Neural progenitor cell (in vitro differentiated cells): ENCODE results near the gene NMBR. TPM values are rescaled to one million over a fixed set of nuclear protein-coding genes. Genes with fewer than 3 reads are reported as not detected.

Experiments used
- DNase-seq: peaks from one replicate; pipeline ENCODE4 v3.0.0-alpha.2; 2016; ENCODE audit warnings: low spot score
- H2AFZ ChIP-seq: fragments of 200-600 bp; sonication (generic); replicated peaks from 2 replicates; pipeline ENCODE4 v1.6.1; 2016; ENCODE audit warnings: antibody characterized with exemption
- H3F3A ChIP-seq: fragments of 200-600 bp; sonication (generic); 2 replicates; pipeline ENCODE4 v1.6.1; 2016; ENCODE audit warnings: antibody characterized with exemption, low read depth
- H3K27ac ChIP-seq: fragments of 200-600 bp; sonication (generic); 2 replicates; pipeline ENCODE4 v1.5.1; 2016; ENCODE audit warnings: mild to moderate bottlenecking
- H3K27me3 ChIP-seq: fragments of 200-600 bp; sonication (generic); 2 replicates; pipeline ENCODE4 v1.6.1; 2016; ENCODE audit warnings: mild to moderate bottlenecking, moderate library complexity
- H3K36me3 ChIP-seq: fragments of 200-600 bp; sonication (generic); 2 replicates; pipeline ENCODE4 v1.5.1; 2016
- H3K4me1 ChIP-seq: fragments of 200-600 bp; sonication (generic); 2 replicates; pipeline ENCODE4 v1.6.1; 2016; ENCODE audit warnings: mixed run types
- H3K4me2 ChIP-seq: fragments of 200-600 bp; sonication (generic); 2 replicates; pipeline ENCODE4 v1.6.1; 2016
- H3K4me3 ChIP-seq: fragments of 200-600 bp; sonication (generic); 2 replicates; pipeline ENCODE4 v1.5.1; 2016
- H3K79me2 ChIP-seq: fragments of 200-600 bp; sonication (generic); 2 replicates; pipeline ENCODE4 v1.6.1; 2016; ENCODE audit warnings: low read depth
- H3K9ac ChIP-seq: fragments of 200-600 bp; sonication (generic); 2 replicates; pipeline ENCODE4 v1.6.1; 2016
- H3K9me3 ChIP-seq: fragments of 200-600 bp; sonication (generic); 2 replicates; pipeline ENCODE4 v1.5.1; 2016; ENCODE audit warnings: low read depth
- H4K20me1 ChIP-seq: fragments of 200-600 bp; sonication (generic); 2 replicates; pipeline ENCODE4 v1.6.1; 2016; ENCODE audit warnings: low read depth
- H3K27ac Mint-ChIP-seq: 3 replicates; pipeline ENCODE4 v1.8.0; 2021; ENCODE audit warnings: mixed read lengths
- H3K27me3 Mint-ChIP-seq: 2 replicates; pipeline ENCODE4 v1.8.0; 2022; ENCODE audit warnings: low read depth, mild to moderate bottlenecking, inconsistent platforms, moderate library complexity, mixed read lengths; ENCODE audit not compliant: insufficient read depth
- H3K36me3 Mint-ChIP-seq: 3 replicates; pipeline ENCODE4 v1.8.0; 2021; ENCODE audit warnings: mixed read lengths
- H3K4me1 Mint-ChIP-seq: 3 replicates; pipeline ENCODE4 v1.8.0; 2021; ENCODE audit warnings: mixed read lengths
- H3K4me3 Mint-ChIP-seq: 3 replicates; pipeline ENCODE4 v1.8.0; 2021; ENCODE audit warnings: mild to moderate bottlenecking, moderate library complexity, mixed read lengths
- H3K9me3 Mint-ChIP-seq: 3 replicates; pipeline ENCODE4 v1.8.0; 2020; ENCODE audit warnings: mixed read lengths
- EZH2 ChIP-seq: fragments of 200-600 bp; sonication (generic); IDR thresholded peaks from 2 replicates; pipeline ENCODE4 v1.6.1; 2017; ENCODE audit warnings: antibody characterized with exemption, mild to moderate bottlenecking, moderate library complexity
- EZH2phosphoT487 ChIP-seq: fragments of 200-600 bp; sonication (generic); IDR thresholded peaks from 2 replicates; pipeline ENCODE4 v1.6.1; 2017; ENCODE audit warnings: antibody characterized with exemption
- total RNA-seq: library from RNA; depleted of rRNA; stranded (reverse); fragments of >200 nt; gene quantifications from 2 replicates; pipeline ENCODE4 v1.2.3, GENCODE V29; 2015; ENCODE audit warnings: low replicate concordance
- TF ChIP-seq, protein P1 (sequence below): fragments of 200-600 bp; sonication (generic); IDR thresholded peaks from 2 replicates; pipeline ENCODE4 v1.5.1; 2017; ENCODE audit warnings: antibody characterized with exemption, mild to moderate bottlenecking

The NMBR gene
- total RNA-seq, 1 donor from 2014 or later, result not detected

DNA sequence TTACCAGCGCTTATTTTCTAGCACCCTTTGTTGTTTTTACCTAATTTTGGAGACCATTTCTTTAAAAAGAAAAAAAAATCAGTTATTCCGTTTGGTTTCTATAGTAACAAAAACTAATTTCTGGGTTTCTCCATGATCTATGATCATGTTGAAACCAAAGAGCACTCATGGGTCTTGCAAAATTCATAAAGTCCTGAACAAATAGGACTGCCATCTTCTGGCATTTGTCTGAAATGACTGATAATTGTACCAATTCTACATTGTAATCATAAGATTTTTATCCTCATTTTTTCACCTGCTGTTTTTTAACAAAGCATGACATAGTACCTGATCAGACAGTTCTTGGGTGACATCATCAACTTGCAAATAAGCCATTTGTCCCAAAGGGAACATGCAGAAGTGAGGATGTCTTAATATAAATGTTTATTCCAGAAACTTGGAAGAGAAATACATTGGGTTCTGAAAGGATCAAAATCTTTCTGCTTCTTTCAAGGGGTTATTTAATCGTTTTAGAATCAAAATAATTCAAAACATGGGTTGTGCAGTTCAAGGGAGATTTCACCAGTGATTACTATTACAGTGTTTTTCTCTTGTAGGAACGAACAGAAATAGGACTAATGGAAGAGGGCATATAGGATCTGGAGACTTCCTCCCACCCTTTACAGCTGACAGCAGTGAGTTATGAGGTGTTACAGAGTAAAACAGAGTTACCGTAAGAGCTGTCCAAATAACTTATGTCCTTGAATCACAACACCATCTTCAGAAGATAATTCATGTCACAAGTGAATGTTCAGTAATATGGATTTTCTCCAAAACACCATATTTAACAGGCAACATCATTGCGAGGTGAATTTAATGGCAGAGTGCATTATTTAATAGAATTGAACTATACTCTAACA, 101.3 kb downstream of the NMBR start:
- H3K9ac ChIP-seq, result no peak overlapping the region
- Mint-ChIP-seq H3K4me1 (no peaks in the 10 kb centered on the region), H3K36me3 (no peaks in the 10 kb centered on the region), H3K27me3 (peaks cover 4% of the 10 kb centered on the region), H3K27ac (no peak overlapping the region), H3K4me3 (no peak overlapping the region), H3K9me3 (peaks cover 3% of the 10 kb centered on the region)
- H2AFZ ChIP-seq, result peak overlapping the region; percentile 15
- TF ChIP-seq, protein P1, sequence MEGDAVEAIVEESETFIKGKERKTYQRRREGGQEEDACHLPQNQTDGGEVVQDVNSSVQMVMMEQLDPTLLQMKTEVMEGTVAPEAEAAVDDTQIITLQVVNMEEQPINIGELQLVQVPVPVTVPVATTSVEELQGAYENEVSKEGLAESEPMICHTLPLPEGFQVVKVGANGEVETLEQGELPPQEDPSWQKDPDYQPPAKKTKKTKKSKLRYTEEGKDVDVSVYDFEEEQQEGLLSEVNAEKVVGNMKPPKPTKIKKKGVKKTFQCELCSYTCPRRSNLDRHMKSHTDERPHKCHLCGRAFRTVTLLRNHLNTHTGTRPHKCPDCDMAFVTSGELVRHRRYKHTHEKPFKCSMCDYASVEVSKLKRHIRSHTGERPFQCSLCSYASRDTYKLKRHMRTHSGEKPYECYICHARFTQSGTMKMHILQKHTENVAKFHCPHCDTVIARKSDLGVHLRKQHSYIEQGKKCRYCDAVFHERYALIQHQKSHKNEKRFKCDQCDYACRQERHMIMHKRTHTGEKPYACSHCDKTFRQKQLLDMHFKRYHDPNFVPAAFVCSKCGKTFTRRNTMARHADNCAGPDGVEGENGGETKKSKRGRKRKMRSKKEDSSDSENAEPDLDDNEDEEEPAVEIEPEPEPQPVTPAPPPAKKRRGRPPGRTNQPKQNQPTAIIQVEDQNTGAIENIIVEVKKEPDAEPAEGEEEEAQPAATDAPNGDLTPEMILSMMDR, result peak; percentile 4
- no peak for TF ChIP-seq EZH2
- H3K27me3 ChIP-seq, result no peaks in the 10 kb centered on the region
- no peaks in the 10 kb centered on the region for H3K36me3 ChIP-seq
- H3K27ac ChIP-seq, result no peak overlapping the region
- H3K4me1 ChIP-seq, result no peaks in the 10 kb centered on the region
- no peak overlapping the region for H3K4me2 ChIP-seq
- no peaks in the 10 kb centered on the region for H3K79me2 ChIP-seq
- no peaks in the 10 kb centered on the region for H3K9me3 ChIP-seq
- DNase-seq, result no peak
- no peaks in the 10 kb centered on the region for H4K20me1 ChIP-seq
- no peak overlapping the region for H3K4me3 ChIP-seq
- H3F3A ChIP-seq, result no peaks in the 10 kb centered on the region

DNA sequence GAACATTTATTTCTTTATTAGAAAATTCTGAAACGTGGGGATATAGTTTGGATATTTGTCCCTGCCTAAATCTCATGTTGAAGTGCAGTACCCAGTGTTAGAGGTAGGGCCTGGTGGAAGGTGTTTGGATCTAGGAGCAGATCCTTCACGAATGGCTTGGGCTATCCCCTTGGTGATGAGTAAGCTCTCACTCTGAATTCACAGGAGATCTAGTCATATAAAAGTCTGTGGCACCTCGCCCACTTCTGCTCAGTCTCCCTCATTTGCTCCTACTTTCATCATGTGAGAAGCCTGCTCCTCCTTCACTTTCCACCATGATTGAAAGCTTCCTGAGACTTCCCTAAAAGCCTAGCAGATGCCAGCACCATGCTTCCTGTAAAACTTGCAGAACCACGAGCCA, 111.0 kb downstream of the NMBR start:
- no peak overlapping the region for H3K4me3 Mint-ChIP-seq
- no peaks in the 10 kb centered on the region for H3K9me3 ChIP-seq
- no peaks in the 10 kb centered on the region for H3K36me3 ChIP-seq
- H3K79me2 ChIP-seq, result no peaks in the 10 kb centered on the region
- no peaks in the 10 kb centered on the region for H3K27me3 ChIP-seq
- H2AFZ ChIP-seq, result no peak overlapping the region
- H3K9ac ChIP-seq, result no peak overlapping the region
- no peaks in the 10 kb centered on the region for H3K36me3 Mint-ChIP-seq
- no peaks in the 10 kb centered on the region for H3K4me1 Mint-ChIP-seq
- no peak for DNase-seq
- TF ChIP-seq EZH2phosphoT487, result no peak
- TF ChIP-seq, protein P1, result no peak
- no peak for TF ChIP-seq EZH2
- H3K4me1 ChIP-seq, result peaks cover 1% of the 10 kb centered on the region
- H3K4me3 ChIP-seq, result no peak overlapping the region
- no peak overlapping the region for H3K27ac Mint-ChIP-seq
- no peak overlapping the region for H3K4me2 ChIP-seq
- no peaks in the 10 kb centered on the region for H4K20me1 ChIP-seq
- H3K27ac ChIP-seq, result no peak overlapping the region
- H3K27me3 Mint-ChIP-seq, result no peaks in the 10 kb centered on the region
- H3K9me3 Mint-ChIP-seq, result no peaks in the 10 kb centered on the region
- no peaks in the 10 kb centered on the region for H3F3A ChIP-seq

DNA sequence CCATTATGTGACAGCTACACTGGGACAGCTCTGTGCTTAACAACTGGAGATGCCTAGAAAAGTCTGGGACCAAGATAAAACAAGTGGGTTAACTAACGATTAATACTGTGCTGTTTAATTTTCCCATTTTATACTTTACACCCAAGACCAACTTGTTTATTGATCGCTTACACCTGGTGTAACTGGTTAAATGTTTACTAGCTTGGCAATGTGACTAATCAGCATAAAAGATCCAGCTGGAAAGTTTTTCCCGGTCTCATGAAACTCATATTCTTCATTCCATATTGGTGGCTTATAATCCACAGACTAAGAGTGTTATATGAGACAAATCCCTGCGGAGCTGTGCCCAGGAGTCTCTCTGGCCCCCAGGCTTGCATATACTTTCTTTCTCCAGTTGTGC, 115.9 kb downstream of the NMBR start:
- Mint-ChIP-seq H3K27me3 (no peaks in the 10 kb centered on the region), H3K4me1 (peaks cover 3% of the 10 kb centered on the region), H3K27ac (no peak overlapping the region), H3K4me3 (no peak overlapping the region), H3K36me3 (no peaks in the 10 kb centered on the region), H3K9me3 (no peaks in the 10 kb centered on the region)
- DNase-seq, result no peak
- Histone ChIP-seq H2AFZ (no peak overlapping the region), H3K27me3 (no peaks in the 10 kb centered on the region), H3K4me3 (no peak overlapping the region), H3K4me1 (peaks cover 5% of the 10 kb centered on the region), H3K36me3 (no peaks in the 10 kb centered on the region), H3K9me3 (no peaks in the 10 kb centered on the region), H4K20me1 (no peaks in the 10 kb centered on the region), H3K9ac (no peak overlapping the region), H3K4me2 (peak overlapping the region; percentile 69), H3K79me2 (no peaks in the 10 kb centered on the region), H3K27ac (no peak overlapping the region), H3F3A (no peaks in the 10 kb centered on the region)
- TF ChIP-seq, protein P1, result no peak
- no peak for TF ChIP-seq EZH2phosphoT487
- TF ChIP-seq EZH2, result no peak
